Measurements from ENCODE around the gene EIF6.
A peak's percentile ranks its signal among the peaks of the same experiment; 100 is the strongest.

The EIF6 gene

GRCh38 chr20:35314816-35315631, 30.5 kb upstream of the EIF6 start:
- DNase-seq (ENCODE audit: low read depth, low spot score): no peak

- no peak for DNase-seq (ENCODE audit: low read depth, low spot score)
Observed at GRCh38 chr20:35312318-35312717, 27.7 kb upstream of the EIF6 start.

- DNase-seq (ENCODE audit: low read depth, low spot score): no peak
Observed at GRCh38 chr20:35311822-35312221, 27.2 kb upstream of the EIF6 start.

- no peak for DNase-seq (ENCODE audit: low read depth, low spot score)
Observed at GRCh38 chr20:35311409-35311808, 26.8 kb upstream of the EIF6 start.

GRCh38 chr20:35307666-35308653, 23.4 kb upstream of the EIF6 start:
- DNase-seq (ENCODE audit: low read depth, low spot score): no peak

GRCh38 chr20:35306931-35307517, 22.5 kb upstream of the EIF6 start:
- peak; percentile 70 for DNase-seq (ENCODE audit: low read depth, low spot score)

- DNase-seq (ENCODE audit: low read depth, low spot score): peak; percentile 72
Observed at GRCh38 chr20:35305682-35306556, 21.3 kb upstream of the EIF6 start.

GRCh38 chr20:35304956-35305355, 20.4 kb upstream of the EIF6 start:
- no peak for DNase-seq (ENCODE audit: low read depth, low spot score)

GRCh38 chr20:35303735-35304491, 19.3 kb upstream of the EIF6 start:
- peak; percentile 98 for DNase-seq (ENCODE audit: low read depth, low spot score)

GRCh38 chr20:35303382-35303734, 18.8 kb upstream of the EIF6 start:
- DNase-seq (ENCODE audit: low read depth, low spot score): no peak

GRCh38 chr20:35302421-35303335, 18.1 kb upstream of the EIF6 start:
- DNase-seq (ENCODE audit: low read depth, low spot score): no peak

- DNase-seq (ENCODE audit: low read depth, low spot score): no peak
Observed at GRCh38 chr20:35301426-35301825, 16.9 kb upstream of the EIF6 start.

- no peak for DNase-seq (ENCODE audit: low read depth, low spot score)
Observed at GRCh38 chr20:35300469-35301262, 16.1 kb upstream of the EIF6 start.

- no peak for DNase-seq (ENCODE audit: low read depth, low spot score)
Observed at GRCh38 chr20:35299780-35300179, 15.2 kb upstream of the EIF6 start.

- no peak for DNase-seq (ENCODE audit: low read depth, low spot score)
Observed at GRCh38 chr20:35298264-35298663, 13.7 kb upstream of the EIF6 start.

GRCh38 chr20:35297740-35298139, 13.2 kb upstream of the EIF6 start:
- no peak for DNase-seq (ENCODE audit: low read depth, low spot score)

GRCh38 chr20:35297155-35297554, 12.6 kb upstream of the EIF6 start:
- DNase-seq (ENCODE audit: low read depth, low spot score): no peak

- DNase-seq (ENCODE audit: low read depth, low spot score): peak; percentile 73
Observed at GRCh38 chr20:35296101-35296554, 11.6 kb upstream of the EIF6 start.

Data from ELF-1 (cell line).